Measurements from ENCODE around the gene TDRD9.

The TDRD9 gene

DNA sequence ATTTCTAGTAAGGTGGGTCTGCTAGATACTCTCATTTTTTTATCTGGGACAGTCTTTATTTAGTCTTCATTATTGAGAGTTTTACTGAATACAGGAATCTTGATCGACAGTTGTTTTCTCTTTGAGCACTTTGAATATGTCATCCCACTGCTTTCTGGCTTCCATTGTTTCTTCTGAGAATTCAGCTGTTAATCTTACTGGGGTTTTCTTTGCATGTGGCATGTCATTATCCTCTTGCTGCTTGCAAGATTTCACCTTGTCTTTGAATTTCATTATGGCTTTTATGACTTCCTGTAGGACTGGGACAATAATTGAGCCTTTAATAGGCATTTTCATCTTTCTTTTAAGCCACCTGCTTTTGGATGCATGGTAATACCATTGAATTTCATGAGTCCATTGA is 60.8 kb downstream of the TDRD9 start:
- no peak for DNase-seq

DNA sequence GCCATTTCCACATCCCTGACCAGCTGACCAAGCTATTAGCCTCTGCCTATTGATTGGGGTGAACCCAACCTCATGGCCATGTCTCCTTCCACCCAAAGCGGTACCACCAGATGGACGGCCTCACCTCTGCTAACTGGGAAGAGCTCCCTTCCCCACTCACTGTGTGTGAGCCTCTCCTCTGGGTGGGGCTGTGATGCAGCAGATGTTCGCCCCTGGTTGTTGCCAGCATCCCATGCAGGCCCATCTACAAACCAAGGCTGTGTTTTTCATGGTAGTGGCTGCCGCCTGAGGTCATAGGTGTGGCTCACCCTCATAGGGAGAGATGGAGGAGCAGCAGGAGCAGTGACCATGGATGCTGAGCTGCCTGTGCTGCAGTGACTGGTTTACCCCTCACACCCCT is 61.7 kb downstream of the TDRD9 start:
- no peak for DNase-seq

DNA sequence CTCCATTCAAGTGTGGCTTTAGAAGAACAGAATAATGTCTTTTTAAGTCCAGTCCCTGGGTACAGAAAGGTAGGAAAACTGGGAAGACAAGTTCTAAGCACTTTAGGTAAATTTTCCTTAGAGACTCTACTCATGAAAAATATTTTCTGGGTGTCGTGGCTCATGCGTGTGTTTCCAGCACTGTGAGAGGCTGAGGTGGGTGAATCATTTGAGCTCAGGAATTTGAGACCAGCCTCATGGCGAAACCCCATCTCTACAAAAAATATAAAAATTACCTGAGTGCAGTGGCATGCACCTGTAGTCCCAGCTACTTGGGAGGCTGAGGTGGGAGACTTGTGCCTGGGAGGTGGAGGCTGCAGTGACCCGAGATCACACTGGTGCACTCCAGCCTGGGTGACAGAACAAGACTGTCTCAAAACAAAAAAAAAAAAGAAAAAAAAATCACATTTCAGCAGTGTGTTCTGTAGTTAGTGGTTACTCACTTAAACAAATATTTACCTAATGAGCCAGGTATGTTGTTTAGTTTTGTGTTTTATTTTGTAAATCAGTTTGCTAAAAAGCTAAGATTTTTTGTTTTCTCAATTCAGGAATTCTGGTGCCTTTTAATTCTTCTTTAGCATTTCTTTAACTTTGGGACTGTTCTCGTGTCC is 66.4 kb downstream of the TDRD9 start:
- no peak for DNase-seq

- no peak for DNase-seq
Measured at GRCh38 chr14:103995876-103996275, 67.6 kb downstream of the TDRD9 start.

DNA sequence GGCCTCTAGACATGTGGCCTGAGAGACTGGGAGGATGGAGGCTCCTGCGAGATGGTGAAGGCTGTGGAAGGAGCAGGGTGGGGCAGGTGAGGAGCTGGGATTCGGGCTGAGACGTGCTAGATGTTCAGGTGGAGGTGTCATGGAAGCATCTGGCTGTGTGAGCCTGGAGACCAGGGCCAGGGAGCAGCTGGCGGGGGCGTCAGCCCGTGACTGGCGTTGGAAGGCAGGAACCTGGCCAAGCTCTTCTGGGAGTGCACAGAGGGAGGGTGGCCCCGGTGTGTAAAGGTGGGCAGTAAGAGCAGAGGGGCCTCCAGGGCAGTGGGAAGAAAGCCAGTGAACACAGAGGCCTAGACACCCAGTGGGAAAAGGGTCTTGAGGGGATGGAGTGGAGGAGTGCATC is 69.1 kb downstream of the TDRD9 start:
- no peak for DNase-seq

DNA sequence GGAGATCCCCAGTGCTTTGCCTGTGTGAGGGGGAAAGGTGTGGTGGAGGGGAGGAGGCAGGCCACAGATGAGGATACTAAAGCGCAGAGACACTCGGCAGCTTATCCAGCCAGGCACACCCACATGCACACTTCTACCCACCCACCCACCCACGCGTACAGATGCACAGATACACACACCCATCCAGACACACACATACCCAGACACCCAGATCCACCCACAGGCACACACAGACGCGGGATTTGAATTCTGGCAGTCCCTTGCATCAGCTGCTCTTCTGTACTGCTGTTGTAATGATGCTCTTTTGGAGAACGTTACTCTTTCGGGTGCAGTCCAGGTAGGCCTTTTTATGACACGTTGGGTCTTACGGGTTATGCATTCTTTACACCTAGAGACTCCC is 69.8 kb downstream of the TDRD9 start:
- no peak for DNase-seq

- DNase-seq, result no peak
Measured at GRCh38 chr14:103999795-104000440, 71.7 kb downstream of the TDRD9 start.

- DNase-seq, result no peak
Measured at GRCh38 chr14:104001003-104001402, 72.7 kb downstream of the TDRD9 start.

- no peak for DNase-seq
Measured at GRCh38 chr14:104003616-104004015, 75.4 kb downstream of the TDRD9 start.

- DNase-seq, result no peak
Measured at GRCh38 chr14:104004849-104005248, 76.6 kb downstream of the TDRD9 start.

DNA sequence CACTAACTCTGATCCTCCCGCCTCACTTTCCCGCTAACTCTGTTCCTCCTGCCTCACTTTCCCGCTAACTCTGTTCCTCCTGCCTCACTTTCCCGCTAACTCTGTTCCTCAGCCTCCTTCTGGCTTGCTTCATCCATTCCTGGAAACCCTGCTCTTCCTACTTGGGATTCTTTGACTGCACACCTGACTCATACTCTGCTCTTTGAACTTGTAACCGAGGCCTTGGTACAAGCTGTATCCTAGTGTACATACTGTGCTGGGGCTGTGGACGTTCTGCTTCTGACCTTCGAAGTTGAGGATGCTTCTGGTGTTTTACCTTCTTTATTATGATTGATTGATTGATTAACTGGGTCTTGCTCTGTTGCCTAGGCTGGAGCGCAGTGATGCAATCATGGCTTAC is 77.2 kb downstream of the TDRD9 start:
- no peak for DNase-seq

DNA sequence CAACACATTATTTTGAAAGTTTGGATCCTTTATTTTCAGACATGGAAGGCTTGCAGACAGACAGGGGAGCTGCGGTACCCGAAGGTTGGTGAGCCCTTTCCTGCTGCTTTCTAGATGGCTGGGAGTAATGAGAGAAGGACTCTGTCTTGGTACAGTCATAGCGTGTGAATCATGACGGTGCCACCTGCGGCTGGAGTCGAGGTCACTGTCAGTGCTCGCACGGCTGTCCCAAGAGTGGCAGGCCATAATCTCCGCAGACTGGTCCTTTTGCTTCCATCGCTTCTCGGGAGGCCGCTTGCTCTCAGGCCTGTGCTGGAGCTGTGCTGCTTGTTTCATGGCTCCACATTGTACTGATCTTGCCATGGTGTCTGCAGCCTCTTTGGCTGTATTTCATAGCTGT is 78.9 kb downstream of the TDRD9 start:
- DNase-seq, result no peak

DNA sequence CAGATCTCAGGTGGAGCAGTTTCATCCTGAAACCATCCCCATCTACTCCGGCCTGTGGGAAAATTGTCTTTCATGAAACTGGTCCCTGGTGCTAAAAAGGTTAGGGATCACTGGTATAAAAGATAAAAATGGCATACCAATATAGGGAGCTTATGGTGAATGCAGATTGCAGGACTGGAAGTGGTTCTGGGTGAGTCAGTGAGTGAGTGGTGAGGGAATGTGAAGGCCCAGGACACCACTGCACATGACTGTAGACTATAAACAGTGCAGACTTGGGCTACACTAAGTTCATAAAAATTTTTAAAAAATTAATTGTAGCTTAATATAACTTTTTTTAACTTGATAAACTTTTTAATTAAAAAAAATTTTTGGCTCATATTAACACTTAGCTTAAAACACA is 81.0 kb downstream of the TDRD9 start:
- DNase-seq, result no peak

- DNase-seq, result no peak
Measured at GRCh38 chr14:104011824-104012517, 83.7 kb downstream of the TDRD9 start.

DNA sequence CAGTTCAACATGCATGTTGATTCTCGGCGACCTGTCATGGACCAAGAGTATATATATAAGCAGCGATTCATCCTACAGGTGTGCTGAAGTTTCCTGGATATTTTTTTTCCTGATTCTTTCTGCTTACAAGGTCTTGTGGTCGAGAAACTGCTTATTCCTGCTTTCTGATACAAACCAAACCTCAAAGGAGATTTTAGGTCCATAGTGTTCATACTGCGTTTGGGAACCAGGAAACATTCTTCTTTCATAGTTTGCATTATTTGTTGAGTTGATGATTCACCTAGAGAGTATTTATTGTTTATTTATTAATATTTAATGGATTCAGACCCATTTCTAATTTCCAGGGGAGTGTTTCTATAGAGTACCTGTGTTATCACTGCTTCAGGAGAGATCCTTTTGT is 86.5 kb downstream of the TDRD9 start:
- no peak for DNase-seq

DNA sequence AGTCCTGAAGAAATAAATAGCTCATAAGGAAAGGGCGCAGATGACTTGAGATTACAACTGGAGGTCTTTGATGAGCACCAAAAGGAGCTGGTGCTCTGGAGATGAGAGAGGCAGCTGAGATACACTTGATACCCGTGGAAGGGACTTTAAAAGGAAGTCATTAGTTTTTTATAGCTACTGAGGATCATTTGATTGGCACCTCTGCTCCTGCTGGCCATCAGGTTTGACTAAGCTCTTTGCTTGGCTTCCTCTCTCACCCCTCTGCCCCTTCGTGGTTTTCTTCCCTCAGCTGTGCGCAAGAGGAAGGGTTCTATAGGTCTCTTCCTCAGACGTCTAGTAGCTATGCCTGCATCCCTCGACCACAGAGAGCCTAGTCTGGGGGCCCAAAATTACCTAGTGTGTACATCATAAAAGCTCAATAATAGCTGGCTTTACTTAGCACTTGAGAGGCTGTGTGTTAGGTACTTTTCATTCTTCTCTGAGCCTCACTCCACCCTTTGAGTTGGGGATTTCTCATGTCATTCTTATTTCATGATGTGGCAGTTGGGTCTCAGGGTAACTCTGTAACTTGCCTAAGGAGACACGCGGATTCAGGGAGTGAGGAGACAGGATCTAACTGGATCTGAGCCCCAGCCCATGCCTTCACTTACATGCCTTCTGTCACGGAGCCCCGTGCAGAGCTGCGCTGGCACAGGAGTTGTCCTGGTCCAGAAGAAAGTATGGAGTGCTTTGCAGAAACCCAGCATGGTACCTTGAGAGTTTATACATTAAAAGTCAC is 88.8 kb downstream of the TDRD9 start:
- DNase-seq, result no peak

- DNase-seq, result no peak
Measured at GRCh38 chr14:104019029-104019428, 90.8 kb downstream of the TDRD9 start.

DNA sequence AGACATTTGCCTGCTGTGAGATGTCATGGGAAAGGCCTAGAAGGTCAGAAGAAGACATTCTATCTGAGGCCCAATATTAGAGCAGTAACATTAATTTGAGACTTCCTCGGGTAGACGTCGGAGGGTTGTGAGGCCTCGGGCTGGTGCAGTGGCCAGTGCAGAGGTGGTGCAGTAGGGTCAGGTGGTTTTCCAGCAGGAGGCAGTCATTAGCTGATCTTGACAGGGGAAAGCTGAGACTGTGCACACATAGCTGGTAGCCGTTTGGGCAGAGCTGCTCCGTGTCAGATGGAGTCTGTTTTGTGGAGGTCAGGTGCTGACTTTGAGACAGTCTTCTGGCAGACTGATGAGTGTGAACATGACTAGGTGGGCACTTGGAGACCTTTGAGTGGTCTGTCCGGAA is 91.5 kb downstream of the TDRD9 start:
- DNase-seq, result no peak

DNA sequence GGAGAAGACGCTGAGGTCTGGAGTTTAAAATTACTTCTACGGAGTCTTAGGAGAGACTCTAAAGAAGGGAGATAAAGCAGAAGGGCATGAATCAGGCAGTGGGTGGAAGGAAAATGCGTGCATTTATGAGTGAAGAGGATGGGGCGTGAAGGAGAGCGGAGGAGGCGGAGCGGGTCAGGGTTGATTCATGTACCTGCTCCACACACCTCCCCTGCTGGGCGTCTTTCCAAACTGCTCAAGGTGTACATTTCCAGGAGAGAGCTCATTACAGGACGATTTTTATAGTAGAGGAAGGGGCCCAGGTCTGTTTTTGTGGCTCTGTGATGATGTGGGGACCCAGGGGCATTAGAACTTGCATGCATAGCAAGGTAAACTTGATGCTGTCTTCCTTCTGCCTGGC is 92.2 kb downstream of the TDRD9 start:
- no peak for DNase-seq

GRCh38 chr14:104023325-104024055 is 95.2 kb downstream of the TDRD9 start:
- no peak for DNase-seq

GRCh38 chr14:104025534-104025933 is 97.3 kb downstream of the TDRD9 start:
- no peak for DNase-seq

DNA sequence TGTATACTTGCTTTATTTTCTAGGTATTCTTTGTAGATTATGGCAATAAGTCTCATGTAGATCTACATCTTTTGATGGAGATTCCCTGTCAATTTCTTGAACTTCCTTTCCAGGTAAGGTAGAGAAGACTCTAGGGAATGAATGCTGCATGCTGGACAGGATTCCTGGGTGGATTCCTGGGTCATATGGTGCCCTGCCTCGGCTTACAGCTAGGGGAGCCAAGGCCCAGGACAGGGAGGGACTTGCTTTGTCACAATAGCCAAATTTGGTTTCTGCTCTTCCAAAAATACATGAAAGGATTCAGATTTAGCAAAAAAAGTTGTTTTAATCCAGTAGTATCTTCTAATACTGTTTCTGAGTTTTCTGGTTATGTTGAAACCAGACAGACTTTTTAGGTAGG is 97.8 kb downstream of the TDRD9 start:
- DNase-seq, result no peak

DNA sequence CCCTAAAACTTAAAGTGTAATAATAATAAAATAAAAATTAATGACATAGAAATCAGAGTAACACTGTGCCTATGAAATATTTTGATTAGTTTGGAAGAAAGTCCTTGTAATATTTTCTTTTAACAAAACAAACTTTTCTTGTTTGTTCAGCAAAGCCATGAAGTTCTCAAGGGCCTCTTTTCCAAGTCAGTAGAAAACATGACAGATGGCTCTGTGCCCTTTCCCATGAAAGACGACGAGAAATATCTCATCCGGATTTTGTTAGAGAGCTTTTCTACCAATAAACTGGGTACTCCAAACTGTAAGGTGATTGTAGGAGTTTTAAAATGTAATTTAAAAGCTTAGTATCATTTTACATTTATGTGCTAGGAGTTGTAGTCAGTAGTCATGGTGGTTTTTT is 102.7 kb downstream of the TDRD9 start:
- no peak for DNase-seq
